ENCODE results near the gene GTF2IRD1.

The GTF2IRD1 gene

DNA sequence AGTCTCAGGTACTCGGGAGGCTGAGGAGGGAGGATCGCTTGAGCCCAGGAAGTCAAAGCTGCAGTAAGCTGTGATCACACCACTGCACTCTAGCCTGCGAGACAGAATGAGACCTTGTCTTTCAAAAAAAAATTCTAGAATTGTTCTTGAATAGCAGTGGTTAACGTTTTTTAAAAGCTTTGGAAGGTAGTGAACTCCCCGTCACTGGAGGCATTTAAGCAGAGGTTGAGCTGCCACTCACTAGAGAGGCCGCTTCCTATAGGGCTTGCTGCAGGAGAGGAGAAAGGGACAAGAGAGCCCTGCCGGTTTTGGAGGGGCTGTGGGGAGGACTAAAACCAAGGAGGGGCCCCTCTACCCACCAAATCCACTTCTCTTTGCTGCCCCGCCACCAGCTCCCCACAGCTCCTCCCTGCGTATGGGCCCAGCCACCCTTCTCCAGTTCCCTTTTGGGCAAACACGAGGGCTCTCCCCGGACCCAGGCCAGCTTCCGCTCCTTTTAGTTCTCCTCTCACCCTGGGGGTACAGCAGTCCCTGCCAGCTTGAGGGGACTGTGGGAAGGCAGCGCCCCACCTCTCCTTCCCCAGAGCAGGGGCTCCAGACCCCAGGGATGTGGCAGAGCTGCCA lies 116.9 kb downstream of the GTF2IRD1 start:
- DNase-seq: no peak

DNA sequence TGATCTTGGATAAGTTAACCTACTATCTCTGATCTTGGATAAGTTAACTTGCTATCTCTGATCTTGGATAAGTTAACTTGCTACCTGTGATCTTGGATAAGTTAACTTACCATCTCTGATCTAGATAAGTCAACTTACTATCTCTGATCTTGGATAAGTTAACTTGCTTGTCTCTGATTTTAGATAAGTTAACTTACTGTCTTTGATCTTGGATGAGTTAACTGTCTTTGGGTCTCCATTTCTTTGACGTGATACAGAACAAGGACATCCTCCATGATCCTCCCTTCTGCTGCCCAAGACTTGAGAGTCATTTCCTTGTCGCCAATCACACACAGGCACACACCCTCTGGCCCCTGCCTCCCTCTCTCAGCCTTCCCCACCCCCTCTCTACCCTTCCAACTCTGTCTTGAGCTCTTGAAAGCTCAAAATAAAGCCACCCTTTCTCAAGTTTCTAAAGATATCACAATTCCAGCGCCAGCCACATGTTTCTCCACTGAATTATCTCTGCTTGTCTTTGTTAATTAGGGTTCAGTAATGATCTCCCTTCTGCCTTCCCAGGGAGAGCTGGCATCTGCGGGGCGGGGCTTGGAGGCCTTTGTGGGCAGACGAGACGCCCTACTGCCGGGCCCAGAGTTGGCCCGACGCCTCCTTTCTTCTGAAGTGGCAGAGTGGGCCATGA lies 118.7 kb downstream of the GTF2IRD1 start:
- DNase-seq: no peak

DNA sequence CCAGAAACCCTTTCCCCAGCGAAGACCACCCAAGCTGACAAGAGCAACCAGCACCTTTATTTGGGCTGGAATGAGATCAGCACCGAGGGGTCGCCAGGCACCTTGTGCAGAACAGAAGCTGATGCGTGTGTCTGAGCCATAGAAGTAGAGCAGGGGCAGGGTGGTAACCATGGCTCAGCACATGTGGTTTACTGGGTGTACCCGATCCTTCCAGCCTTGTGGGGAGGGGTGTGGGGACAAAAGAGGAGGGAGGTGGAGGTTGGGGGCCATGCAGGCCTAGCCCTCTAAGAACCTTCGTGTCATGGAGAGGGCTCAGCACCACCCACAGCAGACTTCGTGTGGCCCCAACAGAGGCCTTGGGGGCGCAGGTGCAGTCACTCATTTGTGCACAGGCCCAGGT lies 119.8 kb downstream of the GTF2IRD1 start:
- no peak for DNase-seq

DNA sequence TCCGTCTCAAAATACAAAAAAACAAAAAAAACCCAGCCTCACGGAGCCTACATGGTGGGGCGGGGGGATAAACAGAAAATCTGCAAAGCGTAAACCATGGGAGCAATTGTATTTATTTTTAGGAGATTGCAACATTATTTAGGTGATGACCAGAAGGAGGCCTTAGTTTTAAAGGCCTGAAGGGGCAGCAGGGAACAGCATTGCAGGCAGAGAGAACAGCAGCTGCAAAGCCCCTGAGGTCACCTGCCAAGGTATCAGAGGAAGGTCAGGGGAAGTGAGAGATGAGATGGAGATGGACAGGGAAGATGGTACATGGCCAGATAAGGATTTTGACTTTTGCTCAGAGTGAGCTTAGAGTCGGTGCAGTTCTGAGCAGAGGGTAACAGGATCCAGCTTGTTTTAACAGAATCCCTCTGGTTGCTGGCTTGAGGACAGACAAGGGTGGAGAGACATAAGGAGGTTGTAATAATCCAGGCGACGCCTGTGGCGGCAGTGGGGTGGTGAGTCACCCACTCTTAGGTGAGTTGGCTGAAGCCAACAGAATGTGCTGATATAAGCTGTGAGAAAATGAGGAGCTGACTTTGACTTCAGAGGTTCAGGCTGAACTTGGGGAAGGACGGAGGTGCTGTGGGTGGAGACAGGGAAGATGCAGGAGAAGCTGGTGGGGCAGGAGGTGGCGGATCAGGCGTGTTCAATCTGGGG lies 121.5 kb downstream of the GTF2IRD1 start:
- no peak for DNase-seq

DNA sequence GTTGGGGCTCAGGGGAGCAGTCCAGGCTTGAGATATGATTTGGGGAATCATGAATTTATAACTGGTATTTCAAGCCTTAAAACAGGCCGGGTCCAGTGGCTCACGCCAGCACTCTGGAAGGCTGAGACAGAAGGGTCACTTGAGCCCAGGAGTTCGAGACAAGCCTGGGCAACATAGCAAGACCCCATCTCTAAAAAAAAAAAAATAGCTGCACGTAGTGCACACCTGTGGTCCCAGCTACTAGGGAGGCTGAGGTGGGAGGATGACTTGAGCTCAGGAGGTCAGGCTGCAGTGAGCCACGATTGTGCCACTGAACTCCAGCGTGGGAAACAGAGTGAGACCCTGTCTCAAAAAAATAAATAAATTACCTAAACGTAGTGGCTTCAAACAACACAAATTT lies 122.1 kb downstream of the GTF2IRD1 start:
- DNase-seq: no peak

DNA sequence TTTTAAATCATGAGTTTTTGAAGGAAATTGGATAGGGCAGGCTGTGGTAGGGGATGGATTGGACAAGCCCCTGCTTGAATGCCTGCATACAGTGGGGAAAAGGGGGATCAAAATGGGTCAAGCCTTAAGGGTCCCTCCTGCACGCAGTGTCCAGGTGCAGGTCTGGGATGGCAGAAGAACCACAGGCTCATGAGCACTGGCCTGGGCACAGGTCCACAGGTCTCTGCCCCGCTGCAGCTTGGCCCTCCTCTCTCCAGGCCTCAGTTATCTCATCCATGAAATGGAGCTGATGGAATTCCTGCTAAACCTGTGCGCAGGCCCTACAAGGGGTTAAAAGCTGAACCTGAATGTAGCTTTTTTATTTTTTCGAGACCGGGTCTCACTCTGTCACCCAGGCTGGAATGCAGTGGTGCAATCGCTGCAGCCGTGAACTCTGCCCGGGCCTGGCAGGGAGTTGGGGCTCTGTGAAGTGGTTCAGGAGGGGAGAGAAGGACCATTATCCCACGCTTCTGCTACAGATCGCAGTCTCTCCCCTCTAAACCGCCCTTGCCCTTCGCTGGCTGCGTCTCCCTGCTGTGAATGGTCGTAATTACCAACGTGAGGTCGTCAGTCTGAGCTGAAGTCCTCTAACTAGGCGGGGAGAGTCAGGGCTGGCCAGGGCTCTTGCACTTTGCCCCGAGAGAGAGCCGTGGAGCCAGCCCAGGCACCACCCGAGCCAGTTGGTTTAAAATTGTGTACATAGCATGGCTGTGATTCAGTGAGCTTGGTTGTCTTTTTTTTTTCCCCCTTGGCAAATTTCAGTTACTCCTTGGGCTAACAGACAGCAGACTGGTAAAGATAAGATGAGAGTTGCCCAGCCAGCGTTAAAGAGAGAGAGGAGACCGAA lies 126.3 kb downstream of the GTF2IRD1 start:
- DNase-seq: no peak

DNA sequence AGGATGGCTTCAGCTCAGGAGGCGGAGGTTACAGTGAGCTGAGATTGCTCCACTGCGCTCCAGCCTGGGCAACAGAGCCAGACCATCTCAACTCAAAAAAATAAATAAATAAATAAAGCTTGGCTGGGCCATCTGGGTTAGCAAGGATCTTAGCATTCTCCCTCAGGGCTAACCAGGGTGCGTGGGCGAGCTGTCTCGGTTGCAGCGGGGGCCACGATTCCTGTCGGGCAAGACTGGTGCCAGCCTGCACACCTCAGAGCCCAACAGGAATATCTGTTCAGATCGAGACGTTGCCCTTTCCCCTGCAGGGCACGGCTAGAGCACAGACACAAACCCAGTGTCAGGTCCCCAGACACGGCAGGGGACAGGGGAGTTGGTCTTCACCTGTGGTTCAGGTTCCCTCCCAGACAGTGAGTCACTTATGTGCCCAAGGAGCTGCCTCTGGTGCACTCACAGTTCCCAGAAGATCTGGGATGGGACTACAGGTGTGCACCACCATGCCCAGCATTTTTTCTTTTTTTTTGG lies 128.3 kb downstream of the GTF2IRD1 start:
- no peak for DNase-seq

DNA sequence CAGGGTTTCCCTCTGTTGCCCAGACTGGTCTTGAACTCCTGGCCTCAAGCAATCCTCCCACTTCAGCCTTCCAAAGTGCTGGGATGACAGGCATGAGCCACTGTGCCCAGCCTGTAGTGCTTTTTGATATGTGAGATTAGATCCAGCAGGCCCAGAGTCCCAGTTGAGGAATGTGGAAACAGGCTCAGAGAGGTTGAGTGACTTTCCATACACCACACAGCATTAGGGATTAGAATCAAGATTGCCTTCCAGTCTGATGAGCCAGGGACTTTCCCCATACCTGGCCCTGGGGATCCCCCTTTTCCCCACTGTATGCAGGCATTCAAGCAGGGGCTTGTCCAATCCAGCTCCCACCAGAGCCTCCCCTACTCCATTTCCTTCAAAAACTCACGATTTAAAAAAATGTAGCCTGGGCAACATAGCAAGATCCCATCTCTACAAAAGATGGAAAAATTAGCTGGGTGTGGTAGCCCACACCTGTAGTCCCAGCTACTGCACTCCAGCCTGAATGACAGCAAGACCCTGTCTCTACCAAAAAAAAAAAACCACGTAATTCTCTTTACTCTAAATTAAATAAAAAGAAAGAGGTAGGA lies 128.8 kb downstream of the GTF2IRD1 start:
- no peak for DNase-seq

DNA sequence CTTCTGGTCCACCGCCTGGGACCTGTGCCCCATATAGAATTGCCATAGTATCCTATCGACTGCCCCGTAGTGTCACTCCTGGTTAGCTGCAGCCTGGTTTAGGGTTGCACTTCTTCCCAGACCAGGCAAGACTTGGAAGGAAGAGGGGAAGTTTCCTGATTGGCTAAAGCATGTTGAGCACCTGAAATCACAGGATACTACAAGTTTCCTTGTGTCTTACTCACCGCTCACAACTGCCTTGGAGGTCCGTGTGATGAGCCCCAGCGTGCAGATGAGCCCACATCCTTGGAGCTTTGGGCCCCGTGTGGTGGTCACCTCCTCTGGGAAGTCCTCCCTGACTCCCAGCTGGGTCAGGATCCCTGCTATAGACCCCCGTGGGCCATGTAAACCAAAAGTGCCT lies 129.9 kb downstream of the GTF2IRD1 start:
- DNase-seq: no peak

DNA sequence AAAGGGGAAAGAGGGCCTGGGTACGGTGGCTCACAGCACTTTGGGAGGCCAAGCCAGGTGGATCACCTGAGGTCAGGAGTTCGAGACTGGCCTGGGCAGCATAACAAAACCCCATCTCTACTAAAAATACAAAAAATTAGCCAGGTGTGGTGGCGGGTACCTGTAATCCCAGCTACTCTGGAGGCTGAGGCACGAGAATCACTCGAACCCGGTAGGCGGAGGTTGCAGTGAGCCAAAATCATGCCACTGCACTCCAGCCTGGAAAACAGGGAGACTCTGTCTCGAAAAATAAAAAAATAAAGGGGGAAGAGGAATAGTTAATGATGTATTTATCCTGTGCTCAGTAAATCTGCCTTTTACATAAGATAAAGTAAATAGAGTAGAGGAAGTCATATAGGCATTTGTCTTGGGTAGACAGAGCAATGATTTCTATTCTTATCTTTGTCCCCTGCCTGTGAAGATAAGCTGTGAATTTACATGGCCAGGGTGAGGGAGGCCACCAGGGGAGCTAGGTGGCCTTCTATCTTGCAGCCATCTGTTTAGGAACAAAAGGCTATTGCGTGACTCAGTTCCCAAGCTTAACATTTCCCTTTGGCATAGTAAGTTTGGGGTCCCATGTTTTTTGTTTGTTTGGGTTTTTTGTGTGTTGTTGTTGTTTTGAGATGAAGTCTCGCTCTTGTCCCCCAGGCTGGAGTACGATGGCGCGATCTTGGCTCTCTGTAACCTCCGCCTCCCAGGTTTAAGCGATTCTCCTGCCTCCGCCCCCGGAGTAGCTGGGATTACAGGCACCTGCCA lies 130.7 kb downstream of the GTF2IRD1 start:
- no peak for DNase-seq

DNA sequence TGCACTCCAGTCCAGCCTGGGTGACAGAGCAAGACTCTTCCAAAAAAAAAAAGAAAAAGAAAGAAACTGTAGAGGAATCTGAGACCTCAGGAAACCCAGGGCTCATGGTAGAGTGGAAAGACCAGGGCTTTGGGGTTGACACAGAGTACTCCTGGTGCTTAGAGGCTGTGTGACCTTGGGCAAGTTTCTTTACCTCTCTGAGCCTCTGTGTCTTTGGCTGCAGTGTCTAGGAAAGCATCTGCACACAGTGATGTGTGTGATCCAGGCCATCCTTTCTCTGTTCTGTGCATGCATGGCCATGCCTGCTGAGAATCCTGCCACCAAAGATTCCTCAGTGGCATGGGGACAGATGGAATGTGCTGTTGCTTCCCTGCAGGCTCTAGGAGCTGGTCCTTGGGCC lies 132.1 kb downstream of the GTF2IRD1 start:
- DNase-seq: no peak

DNA sequence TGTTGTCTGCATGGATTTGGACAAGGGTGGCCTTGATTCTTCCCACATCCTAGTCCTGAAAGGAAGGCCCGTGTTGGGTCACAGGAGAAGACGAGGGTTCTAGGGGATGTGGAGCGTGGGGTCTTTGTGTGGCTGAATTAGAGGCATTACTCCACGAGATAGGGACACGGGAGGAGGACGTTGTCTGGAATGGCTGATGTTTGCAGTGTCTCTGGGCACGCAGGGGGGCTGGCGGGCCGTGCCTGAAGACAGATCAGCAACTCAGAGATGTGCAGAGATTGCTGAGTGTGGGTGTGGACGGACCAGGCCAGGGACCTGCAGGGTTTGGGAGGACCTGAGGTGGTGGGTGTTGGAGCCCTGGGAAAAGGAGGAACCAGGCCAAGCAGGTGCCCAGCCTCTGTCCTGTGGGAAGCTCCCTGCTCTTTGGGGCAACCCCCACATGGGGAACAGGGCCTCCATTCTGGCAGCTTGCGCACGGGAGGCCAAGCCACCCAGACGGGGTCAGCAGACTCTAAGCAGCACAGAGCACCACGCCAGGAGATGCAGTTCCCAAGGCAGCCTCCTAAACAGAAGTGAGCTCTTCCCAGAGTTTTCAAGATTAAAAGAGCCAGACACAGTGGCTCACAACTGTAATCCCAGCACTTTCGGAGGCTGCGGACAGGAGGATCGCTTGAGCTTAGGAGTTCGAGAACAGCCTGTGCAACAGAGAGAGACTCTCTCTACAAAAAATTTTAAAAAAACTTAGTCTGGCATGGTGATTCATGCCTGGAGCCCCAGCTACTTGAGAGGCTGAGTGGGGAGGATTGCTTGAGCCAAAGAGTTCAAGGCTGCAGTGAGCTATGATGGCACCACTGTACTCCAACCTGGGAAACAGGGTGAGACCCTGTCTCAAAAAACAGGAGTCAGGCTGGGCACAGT lies 132.8 kb downstream of the GTF2IRD1 start:
- no peak for DNase-seq

DNA sequence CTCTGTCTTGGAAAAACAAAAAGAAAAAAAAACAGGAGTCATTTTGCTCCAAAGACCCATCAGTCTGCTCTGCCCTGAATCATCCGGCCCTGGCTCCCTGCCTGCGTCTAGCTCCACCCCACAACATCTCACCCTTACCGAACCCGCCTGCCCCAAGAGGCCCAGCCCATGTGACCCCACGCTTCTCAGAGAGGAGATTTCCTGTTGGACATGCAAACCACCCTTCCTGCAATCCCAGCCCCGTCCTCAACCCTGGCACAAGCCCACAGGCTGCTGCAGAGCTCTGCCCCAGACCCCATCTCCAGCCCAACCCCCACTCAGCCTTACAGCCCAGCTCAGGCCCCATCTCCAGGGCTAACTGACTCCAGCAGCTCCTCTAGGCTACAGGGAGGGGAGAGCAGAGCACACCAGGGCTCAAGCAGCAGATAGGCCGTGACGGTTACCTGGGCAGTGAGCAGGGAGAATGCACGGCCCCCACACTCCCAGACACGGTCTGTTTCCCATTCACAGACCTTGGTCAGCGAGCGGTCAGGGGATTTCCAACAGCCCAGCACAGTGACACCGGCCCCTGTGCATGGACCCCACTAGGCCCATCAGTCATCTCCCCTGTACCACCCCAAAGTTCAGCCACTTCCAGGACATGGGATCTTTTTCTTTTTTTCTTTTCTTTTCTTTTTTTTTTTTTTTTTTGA lies 133.9 kb downstream of the GTF2IRD1 start:
- DNase-seq: no peak

DNA sequence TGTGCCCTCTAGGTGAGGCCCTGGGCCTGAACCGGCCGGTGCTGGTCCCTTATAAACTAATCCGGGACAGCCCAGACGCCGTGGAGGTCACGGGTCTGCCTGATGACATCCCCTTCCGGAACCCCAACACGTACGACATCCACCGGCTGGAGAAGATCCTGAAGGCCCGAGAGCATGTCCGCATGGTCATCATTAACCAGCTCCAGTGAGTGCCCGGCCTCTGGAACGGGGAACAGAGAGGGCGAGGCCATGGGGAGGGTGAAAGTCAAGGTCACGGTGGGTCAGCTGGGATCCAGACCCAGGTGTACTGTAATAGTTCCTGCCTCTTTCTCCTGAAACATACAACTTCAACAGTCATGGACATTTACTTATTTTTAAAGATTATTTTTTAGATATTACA lies 137.1 kb downstream of the GTF2IRD1 start:
- DNase-seq: no peak

DNA sequence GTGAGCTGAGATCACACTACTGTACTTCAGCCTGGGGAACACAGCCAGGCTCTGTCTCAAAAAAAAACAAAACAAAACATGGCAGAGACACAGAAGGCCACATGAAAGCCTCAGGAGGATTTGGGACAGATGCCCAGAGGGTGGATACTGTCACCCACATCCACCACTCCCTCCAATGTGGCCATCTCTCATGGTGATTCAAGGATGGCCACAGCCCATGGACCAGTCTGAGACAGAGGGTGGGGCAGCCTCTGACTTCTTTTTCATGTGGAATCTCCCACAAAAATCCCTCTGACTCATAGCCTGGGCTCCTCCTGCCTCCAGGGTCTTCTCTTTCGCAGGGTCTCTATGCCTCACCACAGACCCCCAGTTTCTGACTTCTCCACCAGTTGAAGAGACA lies 144.9 kb downstream of the GTF2IRD1 start:
- DNase-seq: no peak

DNA sequence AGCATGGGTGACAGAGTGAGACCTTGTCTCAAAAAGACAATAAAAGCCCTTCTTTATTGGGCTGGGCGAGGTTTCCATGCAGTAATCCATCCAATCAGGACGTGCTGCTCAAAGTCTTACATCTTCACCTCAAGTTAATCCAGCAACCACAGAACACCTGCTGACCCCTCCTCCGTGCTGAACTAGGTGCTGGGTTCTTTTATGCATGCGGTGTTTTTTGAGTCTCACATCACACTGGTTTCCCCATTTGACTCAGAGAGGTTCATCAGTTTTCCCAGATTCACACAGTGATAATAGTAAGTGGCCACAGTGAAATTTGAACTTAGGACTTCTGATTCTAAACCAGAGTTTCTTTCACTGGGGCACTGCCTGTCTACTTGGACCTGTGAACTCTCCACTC lies 145.5 kb downstream of the GTF2IRD1 start:
- DNase-seq: no peak

DNA sequence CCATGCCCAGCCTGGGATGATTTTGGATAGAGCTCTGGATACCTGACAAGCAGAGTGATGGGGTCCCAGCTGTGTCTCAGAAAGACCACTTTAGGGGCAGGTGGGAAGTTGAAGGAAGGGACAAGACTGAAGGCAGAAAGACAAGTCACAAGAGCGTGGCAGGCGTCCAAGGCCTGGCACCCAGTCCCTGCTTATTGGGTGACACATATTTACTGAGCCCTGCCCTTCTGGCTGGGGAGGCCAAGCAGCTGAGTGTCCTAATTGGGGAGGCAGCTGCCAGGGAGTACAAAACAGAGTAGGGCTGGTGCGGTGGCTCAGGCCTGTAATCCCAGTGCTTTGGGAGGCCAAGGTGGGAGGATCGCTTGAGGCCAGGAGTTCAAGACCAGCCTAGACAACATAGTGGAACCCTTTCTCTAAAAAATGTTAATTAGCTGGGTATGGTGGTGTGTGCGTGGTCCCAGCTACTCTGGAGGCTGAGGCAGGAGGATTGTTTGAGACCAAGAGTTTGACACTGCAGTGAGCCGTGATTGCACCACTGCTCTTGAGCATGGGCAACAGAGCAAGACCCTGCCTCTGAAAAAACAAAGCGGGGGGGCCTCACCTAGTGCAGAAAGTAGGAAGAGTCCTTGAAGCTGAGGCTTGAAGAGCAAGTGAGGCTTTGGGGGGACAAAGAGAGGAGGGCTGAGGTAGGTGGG lies 150.8 kb downstream of the GTF2IRD1 start:
- DNase-seq: no peak

DNA sequence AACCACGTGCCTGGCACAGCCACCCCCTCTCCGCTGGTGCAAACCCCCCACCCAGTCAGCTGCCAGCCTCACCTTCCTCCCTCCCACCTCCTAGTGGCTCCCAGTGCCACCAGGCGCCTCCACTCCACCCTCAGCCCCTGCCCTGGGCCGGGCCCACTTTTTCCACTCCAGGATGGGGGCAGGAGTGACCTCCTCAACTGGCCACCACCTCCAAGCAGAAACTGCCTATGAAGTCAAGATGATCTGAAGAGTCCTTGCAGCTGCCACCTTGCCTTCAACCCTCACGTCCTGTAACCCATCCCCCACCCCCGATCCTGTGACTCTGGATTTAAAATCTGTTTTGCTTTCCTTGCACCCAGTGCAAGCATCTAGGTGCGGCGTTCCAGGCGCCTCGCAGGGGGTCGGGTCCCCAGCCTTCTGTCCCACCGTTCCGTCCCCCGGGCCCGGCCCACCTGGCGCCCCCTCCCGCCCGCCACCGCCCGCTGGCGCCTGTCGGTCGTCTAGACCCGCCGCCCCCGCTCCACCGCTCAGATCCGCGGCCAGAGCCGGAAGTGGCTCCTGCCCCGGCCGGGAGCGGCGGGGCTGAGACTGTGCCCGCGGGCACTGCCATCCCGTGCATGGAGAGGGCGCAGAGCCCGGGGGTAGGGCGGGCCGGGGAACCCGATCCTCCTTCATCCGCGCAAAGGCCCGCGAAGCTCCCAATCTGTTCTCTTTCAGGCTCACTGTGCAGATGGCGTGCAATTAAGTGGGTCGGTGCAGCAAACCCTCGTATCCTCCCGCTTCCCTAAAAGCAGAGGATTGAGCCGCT lies 152.6 kb downstream of the GTF2IRD1 start:
- no peak for DNase-seq

Measured in AML-193 (cell line).